K562 (cell line): ENCODE data around the gene GLT8D2. TPM values are rescaled to one million over a fixed set of nuclear protein-coding genes. Genes with fewer than 3 reads are reported as not detected.

ENCODE experiments used
- CEBPB ChIP-seq: fragments of 450-650 bp; IDR thresholded peaks from 2 replicates; pipeline ENCODE4 v1.6.1; 2016; ENCODE audit warnings: missing genetic modification characterization, missing compliant biosample characterization
- CEBPZ ChIP-seq: fragments of 150-350 bp; IDR thresholded peaks from 2 replicates; pipeline ENCODE4 v1.6.1; 2014; ENCODE audit warnings: low read depth, mild to moderate bottlenecking, low read length, borderline replicate concordance
- ELK1 ChIP-seq: sonication (generic); formaldehyde crosslinking; IDR thresholded peaks from 2 replicates; pipeline ENCODE4 v1.8.1; 2022; ENCODE audit warnings: missing genetic modification reagents
- EZH2 ChIP-seq: IDR thresholded peaks from 2 replicates; pipeline ENCODE4 v1.6.1; 2012; ENCODE audit warnings: low read depth, mild to moderate bottlenecking, inconsistent platforms, low read length, borderline replicate concordance
- GABPA ChIP-seq: fragments of 200-800 bp; sonication (Bioruptor generic); conservative IDR thresholded peaks from 2 replicates; pipeline ENCODE4 v1.6.1; 2016; ENCODE audit warnings: low read depth, missing genetic modification characterization, missing compliant biosample characterization
- GATAD2A ChIP-seq: fragments of 450-650 bp; IDR thresholded peaks from 2 replicates; pipeline ENCODE4 v1.6.1; 2017
- POLR2A ChIP-seq: fragments of 450-650 bp; conservative IDR thresholded peaks from 2 replicates; pipeline ENCODE4 v1.6.1; 2016
- SNIP1 ChIP-seq: fragments of 450-650 bp; IDR thresholded peaks from 2 replicates; pipeline ENCODE4 v1.7.1; 2017; ENCODE audit warnings: low read depth, mild to moderate bottlenecking
- ZBED1 ChIP-seq: IDR thresholded peaks from 2 replicates; pipeline ENCODE4 v1.6.1; 2014
- ZBTB7A ChIP-seq: IDR thresholded peaks from 2 replicates; pipeline ENCODE4 v1.6.1; 2011; ENCODE audit warnings: low read depth, mild to moderate bottlenecking, low read length, moderate library complexity, borderline replicate concordance; ENCODE audit not compliant: control insufficient read depth
- ZNF318 ChIP-seq, 2 experiments: fragments of 450-650 bp; IDR thresholded peaks; 2 replicates each; pipeline ENCODE4 v1.6.1; 2016; ENCODE audit warnings: mild to moderate bottlenecking in 2 of 2, borderline replicate concordance in 1 of 2, low read depth in 1 of 2, moderate library complexity in 1 of 2
- polyA plus RNA-seq, 8 experiments: library from polyadenylated mRNA; depleted of rRNA in 4 of 8; stranded (reverse) in 5 of 8; unstranded in 3 of 8; fragments of >200 nt; fragmentation: Nextera tagmentation in 2 of 8; fragmentation: Illumina TruSeq in 1 of 8; extraction: Ambion mirVana in 2 of 8; extraction: Trizol in 1 of 8; gene quantifications; 2 replicates each; pipeline versions ENCODE4 v1.2.1 to v1.2.3, GENCODE V29; 2011 to 2014; ENCODE audit warnings: inconsistent platforms in 1 of 8, missing spikeins in 1 of 8
- total RNA-seq, 7 experiments: library from RNA; depleted of rRNA in 6 of 7; stranded (reverse); fragments of >200 nt in 6 of 7; fragmentation: Illumina TruSeq in 2 of 7; extraction: Trizol in 2 of 7; gene quantifications; 2 replicates each; pipeline versions ENCODE4 v1.2.1 to v1.2.3, GENCODE V29; 2011 to 2021; ENCODE audit warnings: low replicate concordance in 1 of 7

GLT8D2 gene
- total and polyA plus RNA-seq, 9 of the 15 experiments (the other 6 are each of a cell fraction or from before 2014, with no cell fraction given) = 0.18 to 0.27 (median 0.18) TPM; not detected in 6

GRCh38 chr12:103965590-103966504, 84.1 kb downstream of the GLT8D2 start, which contains the start of gene TDG (continued):
- TF ChIP-seq ZBTB7A (peak; percentile 94), EZH2 (no peak), POLR2A (peak; percentile 96), CEBPZ (no peak), GATAD2A (no peak), ELK1 (CRISPR knock-in tag) (no peak), CEBPB (no peak), SNIP1 (peak; percentile 54; the same call in 1 of the 2 replicates), GABPA (tag) (peak; percentile 95), ZNF318 (IDR thresholded peaks at IDR 0.05; ENCODE audit: borderline replicate concordance in 1 of 2, low read depth in 1 of 2) (no peak), ZBED1 (no peak)
